HCT116 (cell line): ENCODE results near the gene CMBL. TPM values are rescaled to one million over a fixed set of nuclear protein-coding genes. Genes with fewer than 3 reads are reported as not detected.

Source experiments
- ATAC-seq: fragments of 200-7000 bp; cut with Tn5 transposase; 2 replicates; pipeline ENCODE4 v1.9.1; 2020; ENCODE audit warnings: mild to moderate bottlenecking, moderate library complexity
- BruUV-seq: library from RNA; stranded (reverse); fragments of 400-500 nt; replicated peaks from 2 replicates; lab custom pipeline; 2021; lab: Mats Ljungman, UMichigan
- CTCF ChIA-PET: fragments of 300-600 bp; sonication (Branson Sonifier 250); formaldehyde crosslinking; loops from one replicate; lab custom pipeline; 2021; ENCODE audit warnings: antibody characterized with exemption; lab: Charles Lee
- POLR2A ChIA-PET: fragments of 300-600, 350-600 bp; sonication (Branson Sonifier 250); formaldehyde crosslinking; loops from one replicate; lab custom pipeline; 2021; ENCODE audit warnings: antibody characterized with exemption; lab: Charles Lee
- RAD21 ChIA-PET, 2 experiments: fragments of 300-600 bp; sonication (Branson Sonifier 250); formaldehyde crosslinking; loops; one replicate each; lab custom pipeline; 2023; ENCODE audit warnings: low total read pairs in 2 of 2; ENCODE audit not compliant: uncharacterized antibody in 2 of 2, unreplicated experiment in 2 of 2, low non-redundant PET in 1 of 2; lab: Charles Lee
- DNase-seq: peaks from one replicate; pipeline ENCODE4 v3.0.0-alpha.2; 2010; ENCODE audit warnings: low read depth, low spot score
- H2AFZ ChIP-seq: fragments of 200-600 bp; shearing (Covaris generic), sonication (generic); 2 replicates; pipeline ENCODE4 v1.6.1; 2017; ENCODE audit warnings: low read depth, mixed run types, mixed read lengths, antibody characterized with exemption, low read length; ENCODE audit not compliant: poor library complexity, severe bottlenecking
- H3K27ac ChIP-seq: 2 replicates; pipeline ENCODE4 v1.5.1; 2012; ENCODE audit warnings: low read depth, low read length
- H3K27me3 ChIP-seq: fragments of 200-600 bp; sonication (generic); 2 replicates; pipeline ENCODE4 v1.6.1; 2016; ENCODE audit warnings: mixed run types, low read length, mixed read lengths; ENCODE audit not compliant: insufficient read depth
- H3K36me3 ChIP-seq, 2 experiments: fragments of 200-500 bp in 1 of 2; fragments of 200-600 bp in 1 of 2; sonication (Bioruptor generic) in 1 of 2; sonication (generic) in 1 of 2; 2 replicates each; pipeline versions ENCODE4 v1.5.1 to v1.6.1; 2014 to 2016; ENCODE audit warnings: low read length in 2 of 2, inconsistent platforms in 1 of 2, mixed read lengths in 1 of 2, mixed run types in 1 of 2; ENCODE audit not compliant: insufficient read depth in 2 of 2, control insufficient read depth in 1 of 2
- H3K4me1 ChIP-seq, 2 experiments: fragments of 200-600 bp in 1 of 2; sonication (generic) in 1 of 2; 2 replicates each; pipeline versions ENCODE4 v1.5.1 to v1.6.1; 2012 to 2017; ENCODE audit warnings: low read length in 2 of 2, inconsistent platforms in 1 of 2, mild to moderate bottlenecking in 1 of 2, mixed read lengths in 1 of 2, mixed run types in 1 of 2, moderate library complexity in 1 of 2; ENCODE audit not compliant: insufficient read depth in 2 of 2, control insufficient read depth in 1 of 2
- H3K4me2 ChIP-seq: fragments of 200-600 bp; sonication (generic); 2 replicates; pipeline ENCODE4 v1.6.1; 2017; ENCODE audit warnings: mixed run types, low read length, mixed read lengths
- H3K4me3 ChIP-seq, 2 experiments: fragments of 200-600 bp in 1 of 2; sonication (generic) in 1 of 2; replicated peaks in 1 of 2; 2 replicates each; pipeline ENCODE4 v1.5.1; 2011 to 2016; ENCODE audit warnings: low read length in 2 of 2, control low read depth in 1 of 2, low read depth in 1 of 2, mild to moderate bottlenecking in 1 of 2, mixed read lengths in 1 of 2, mixed run types in 1 of 2
- H3K79me2 ChIP-seq: fragments of 200-600 bp; sonication (generic); 2 replicates; pipeline ENCODE4 v1.6.1; 2017; ENCODE audit warnings: mild to moderate bottlenecking, mixed run types, low read length, moderate library complexity, mixed read lengths; ENCODE audit not compliant: insufficient read depth
- H3K9ac ChIP-seq: fragments of 200-600 bp; sonication (generic); 2 replicates; pipeline ENCODE4 v1.6.1; 2016; ENCODE audit warnings: low read length, mixed read lengths
- H3K9me2 ChIP-seq: fragments of 200-600 bp; sonication (generic), shearing (Covaris generic); 2 replicates; pipeline ENCODE4 v1.6.1; 2017; ENCODE audit warnings: mixed run types, mild to moderate bottlenecking, moderate library complexity; ENCODE audit not compliant: insufficient read depth
- H3K9me3 ChIP-seq, 2 experiments: fragments of 200-500 bp in 1 of 2; fragments of 200-600 bp in 1 of 2; sonication (Bioruptor generic) in 1 of 2; sonication (generic) in 1 of 2; 2 replicates each; pipeline ENCODE4 v1.6.1; 2014 to 2017; ENCODE audit warnings: low read length in 2 of 2, mixed read lengths in 2 of 2, inconsistent platforms in 1 of 2, low read depth in 1 of 2, mild to moderate bottlenecking in 1 of 2, mixed run types in 1 of 2, moderate library complexity in 1 of 2; ENCODE audit not compliant: control insufficient read depth in 1 of 2, insufficient read depth in 1 of 2
- H4K20me1 ChIP-seq: fragments of 200-600 bp; sonication (generic), shearing (Covaris generic); 2 replicates; pipeline ENCODE4 v1.6.1; 2017; ENCODE audit warnings: mixed run types, mild to moderate bottlenecking, moderate library complexity; ENCODE audit not compliant: insufficient read depth
- CEBPB ChIP-seq: IDR thresholded peaks from 2 replicates; pipeline ENCODE4 v1.6.1; 2012; ENCODE audit warnings: low read depth
- EGR1 ChIP-seq: IDR thresholded peaks from 2 replicates; pipeline ENCODE4 v1.6.1; 2012; ENCODE audit warnings: low read depth
- FOSL1 ChIP-seq: IDR thresholded peaks from 2 replicates; pipeline ENCODE4 v1.6.1; 2012; ENCODE audit warnings: low read depth
- POLR2A ChIP-seq: IDR thresholded peaks from 2 replicates; pipeline ENCODE4 v1.7.0; 2011; ENCODE audit warnings: borderline replicate concordance; ENCODE audit not compliant: insufficient read depth, insufficient read length; ENCODE audit errors: extremely low read depth
- SP1 ChIP-seq: IDR thresholded peaks from 2 replicates; pipeline ENCODE4 v1.6.1; 2012; ENCODE audit warnings: low read depth
- ZFX ChIP-seq: fragments of 450-650 bp; IDR thresholded peaks from 2 replicates; pipeline ENCODE4 v1.6.1; 2017
- ZNF274 ChIP-seq: fragments of 200-500 bp; sonication (Bioruptor generic); IDR thresholded peaks from 2 replicates; pipeline ENCODE4 v1.6.1; 2014; ENCODE audit warnings: mild to moderate bottlenecking, low read depth, low read length, inconsistent platforms
- intact Hi-C: fragments of 100-400 bp; cut with micrococcal nuclease; formaldehyde crosslinking; loops from 2 replicates; pipeline ENCODE4 v1.10.0; 2022
- total RNA-seq: library from RNA; stranded (reverse); gene quantifications from one replicate; pipeline ENCODE4 v1.2.1, GENCODE V29; 2021; ENCODE audit not compliant: unreplicated experiment
- TF ChIP-seq, protein P1 (sequence below): IDR thresholded peaks from 2 replicates; pipeline ENCODE4 v1.6.1; 2012; ENCODE audit warnings: low read depth
- TF ChIP-seq, protein P2 (sequence below): IDR thresholded peaks from 2 replicates; pipeline ENCODE4 v1.6.1; 2012
- TF ChIP-seq, protein P3 (sequence below): IDR thresholded peaks from 2 replicates; pipeline ENCODE4 v1.6.1; 2011; ENCODE audit warnings: mild to moderate bottlenecking, low read length, moderate library complexity; ENCODE audit not compliant: insufficient replicate concordance; ENCODE audit errors: extremely low read depth

CMBL gene
- total RNA-seq, 1 experiment from 2014 or later, result 51.0 TPM

DNA sequence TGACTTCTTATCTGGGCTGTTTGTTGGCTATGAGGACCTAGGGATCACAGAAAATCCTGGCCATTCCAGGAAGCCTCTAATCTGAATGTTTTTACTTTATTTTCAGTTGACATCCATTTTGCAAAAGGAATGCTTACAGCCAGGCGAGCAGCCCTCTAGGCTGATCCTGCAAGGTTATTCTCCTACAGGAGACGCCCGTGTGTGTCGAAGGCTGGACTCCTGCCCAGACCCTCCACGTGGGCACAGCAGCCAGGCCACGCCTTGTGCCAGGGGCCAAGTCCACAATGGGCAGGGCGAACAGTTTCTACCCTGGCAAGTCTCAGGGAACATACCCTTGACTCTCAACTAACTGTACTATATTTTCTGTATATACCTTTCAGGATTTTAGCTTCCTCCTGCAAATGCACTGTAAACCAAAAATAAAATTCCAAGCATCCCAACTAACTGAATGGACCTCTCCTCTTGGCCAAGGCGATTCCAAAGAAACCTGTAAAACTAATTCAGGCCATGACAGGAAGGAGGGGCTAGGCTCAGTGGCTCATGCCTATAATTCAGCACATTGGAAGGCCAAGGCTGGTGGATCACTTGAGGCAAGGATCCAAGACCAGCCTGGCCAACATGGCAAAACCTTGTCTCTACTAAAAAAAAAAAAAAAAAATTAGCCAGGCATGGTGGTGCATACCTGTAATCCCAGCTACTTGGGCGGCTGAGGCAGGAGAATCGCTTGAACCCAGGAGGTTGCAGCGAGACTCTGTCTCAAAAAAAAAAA is 5.7 kb downstream of the CMBL start (continued):
- TF ChIP-seq, protein P1, sequence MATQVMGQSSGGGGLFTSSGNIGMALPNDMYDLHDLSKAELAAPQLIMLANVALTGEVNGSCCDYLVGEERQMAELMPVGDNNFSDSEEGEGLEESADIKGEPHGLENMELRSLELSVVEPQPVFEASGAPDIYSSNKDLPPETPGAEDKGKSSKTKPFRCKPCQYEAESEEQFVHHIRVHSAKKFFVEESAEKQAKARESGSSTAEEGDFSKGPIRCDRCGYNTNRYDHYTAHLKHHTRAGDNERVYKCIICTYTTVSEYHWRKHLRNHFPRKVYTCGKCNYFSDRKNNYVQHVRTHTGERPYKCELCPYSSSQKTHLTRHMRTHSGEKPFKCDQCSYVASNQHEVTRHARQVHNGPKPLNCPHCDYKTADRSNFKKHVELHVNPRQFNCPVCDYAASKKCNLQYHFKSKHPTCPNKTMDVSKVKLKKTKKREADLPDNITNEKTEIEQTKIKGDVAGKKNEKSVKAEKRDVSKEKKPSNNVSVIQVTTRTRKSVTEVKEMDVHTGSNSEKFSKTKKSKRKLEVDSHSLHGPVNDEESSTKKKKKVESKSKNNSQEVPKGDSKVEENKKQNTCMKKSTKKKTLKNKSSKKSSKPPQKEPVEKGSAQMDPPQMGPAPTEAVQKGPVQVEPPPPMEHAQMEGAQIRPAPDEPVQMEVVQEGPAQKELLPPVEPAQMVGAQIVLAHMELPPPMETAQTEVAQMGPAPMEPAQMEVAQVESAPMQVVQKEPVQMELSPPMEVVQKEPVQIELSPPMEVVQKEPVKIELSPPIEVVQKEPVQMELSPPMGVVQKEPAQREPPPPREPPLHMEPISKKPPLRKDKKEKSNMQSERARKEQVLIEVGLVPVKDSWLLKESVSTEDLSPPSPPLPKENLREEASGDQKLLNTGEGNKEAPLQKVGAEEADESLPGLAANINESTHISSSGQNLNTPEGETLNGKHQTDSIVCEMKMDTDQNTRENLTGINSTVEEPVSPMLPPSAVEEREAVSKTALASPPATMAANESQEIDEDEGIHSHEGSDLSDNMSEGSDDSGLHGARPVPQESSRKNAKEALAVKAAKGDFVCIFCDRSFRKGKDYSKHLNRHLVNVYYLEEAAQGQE, result no peak
- TF ChIP-seq, protein P2, sequence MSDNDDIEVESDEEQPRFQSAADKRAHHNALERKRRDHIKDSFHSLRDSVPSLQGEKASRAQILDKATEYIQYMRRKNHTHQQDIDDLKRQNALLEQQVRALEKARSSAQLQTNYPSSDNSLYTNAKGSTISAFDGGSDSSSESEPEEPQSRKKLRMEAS, result peak; percentile 73; the same call in 1 of the 2 replicates
- no peak for TF ChIP-seq EGR1

DNA sequence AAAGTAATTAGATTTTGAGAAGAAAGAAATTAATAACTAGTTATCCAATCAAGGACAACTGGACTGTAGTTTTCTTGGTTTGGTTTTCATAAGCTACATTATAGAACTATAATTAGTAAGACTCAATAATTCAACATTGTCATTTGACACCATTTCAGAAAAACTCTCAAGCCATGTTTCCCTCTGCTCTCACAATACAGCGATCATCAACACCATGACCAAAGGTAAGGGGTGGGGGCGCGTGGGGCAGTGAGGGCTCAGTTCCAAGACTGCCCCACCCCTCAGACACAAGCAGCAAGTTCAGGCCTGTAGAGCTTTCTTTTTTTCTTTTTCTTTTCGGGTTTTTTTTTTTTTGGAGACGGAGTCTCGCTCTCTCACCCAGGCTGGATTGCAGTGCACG is 6.4 kb downstream of the CMBL start:
- intact Hi-C loops, result no loop called here
- DNase-seq (no peak), ATAC-seq (no peak)
- Histone ChIP-seq H3K27ac (no peak overlapping the region), H3K9me3 (no peaks in the 10 kb centered on the region), H2AFZ (no peak overlapping the region), H3K27me3 (no peaks in the 10 kb centered on the region), H3K9me2 (no peaks in the 10 kb centered on the region), H4K20me1 (no peaks in the 10 kb centered on the region), H3K4me1 (peaks cover 19 to 25% of the 10 kb centered on the region in 2 experiments), H3K9ac (no peak overlapping the region), H3K79me2 (peaks cover 34% of the 10 kb centered on the region), H3K36me3 (no peaks in the 10 kb centered on the region), H3K4me3 (no peak overlapping the region), H3K4me2 (no peak overlapping the region)
- BruUV-seq, result no TSS peak
- POLR2A ChIA-PET, result no interaction called here
- RAD21 ChIA-PET, result no interaction called here
- CTCF ChIA-PET, result no interaction called here
- TF ChIP-seq SP1, result no peak
- TF ChIP-seq FOSL1, result no peak
- TF ChIP-seq, protein P1, result no peak
- no peak for TF ChIP-seq POLR2A
- TF ChIP-seq ZNF274, result no peak
- TF ChIP-seq, protein P2, result no peak
- TF ChIP-seq ZFX, result no peak
- TF ChIP-seq, protein P3, sequence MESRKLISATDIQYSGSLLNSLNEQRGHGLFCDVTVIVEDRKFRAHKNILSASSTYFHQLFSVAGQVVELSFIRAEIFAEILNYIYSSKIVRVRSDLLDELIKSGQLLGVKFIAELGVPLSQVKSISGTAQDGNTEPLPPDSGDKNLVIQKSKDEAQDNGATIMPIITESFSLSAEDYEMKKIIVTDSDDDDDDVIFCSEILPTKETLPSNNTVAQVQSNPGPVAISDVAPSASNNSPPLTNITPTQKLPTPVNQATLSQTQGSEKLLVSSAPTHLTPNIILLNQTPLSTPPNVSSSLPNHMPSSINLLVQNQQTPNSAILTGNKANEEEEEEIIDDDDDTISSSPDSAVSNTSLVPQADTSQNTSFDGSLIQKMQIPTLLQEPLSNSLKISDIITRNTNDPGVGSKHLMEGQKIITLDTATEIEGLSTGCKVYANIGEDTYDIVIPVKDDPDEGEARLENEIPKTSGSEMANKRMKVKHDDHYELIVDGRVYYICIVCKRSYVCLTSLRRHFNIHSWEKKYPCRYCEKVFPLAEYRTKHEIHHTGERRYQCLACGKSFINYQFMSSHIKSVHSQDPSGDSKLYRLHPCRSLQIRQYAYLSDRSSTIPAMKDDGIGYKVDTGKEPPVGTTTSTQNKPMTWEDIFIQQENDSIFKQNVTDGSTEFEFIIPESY, result no peak
- no peak for TF ChIP-seq CEBPB
